A549 (cell line): ENCODE results near the gene USF1. TPM values are rescaled to one million over a fixed set of nuclear protein-coding genes. Genes with fewer than 3 reads are reported as not detected.

Source experiments
- ATAC-seq, 2 experiments: fragments of 200-7000 bp in 1 of 2; fragments of >200 bp in 1 of 2; cut with Nextera tagmentation in 1 of 2; cut with Tn5 transposase in 1 of 2; 3 replicates each; pipeline versions ENCODE4 v1.8.0 to v1.9.1; 2018 to 2020; ENCODE audit warnings: mild to moderate bottlenecking in 1 of 2, moderate library complexity in 1 of 2
- CTCF ChIA-PET: fragments of 300-600 bp; sonication (Branson Sonifier 250); formaldehyde crosslinking; extraction: SDS; loops from one replicate; lab custom pipeline; 2021; ENCODE audit warnings: antibody characterized with exemption, inconsistent platforms; lab: Yijun Ruan, JAX
- POLR2A ChIA-PET: fragments of 350-600 bp; formaldehyde crosslinking; extraction: SDS; loops from one replicate; lab custom pipeline; 2021; ENCODE audit warnings: antibody characterized with exemption, inconsistent platforms; lab: Yijun Ruan, JAX
- DNase-seq, 2 experiments: peaks; one replicate each; pipeline versions ENCODE4 v3.0.0 to v3.0.0-alpha.2; 2011 to 2016; ENCODE audit warnings: low read depth in 1 of 2, low spot score in 1 of 2
- FAIRE-seq: peaks from 2 replicates; lab custom pipeline; 2011; peaks lifted over from hg19 to GRCh38; lab: Jason Lieb, UNC
- H3K27ac ChIP-seq, 2 experiments: fragments of >200 bp; sonication (Bioruptor Twin); formaldehyde crosslinking; 3 replicates each; pipeline ENCODE4 v1.5.1; 2016 to 2017
- H3K4me1 ChIP-seq: fragments of >200 bp; sonication (Bioruptor Twin); formaldehyde crosslinking; 3 replicates; pipeline ENCODE4 v1.6.1; 2016
- H3K4me2 ChIP-seq: fragments of >200 bp; sonication (Bioruptor Twin); formaldehyde crosslinking; 3 replicates; pipeline ENCODE4 v1.6.1; 2016
- H3K4me3 ChIP-seq: fragments of >200 bp; sonication (Bioruptor Twin); formaldehyde crosslinking; 3 replicates; pipeline ENCODE4 v1.5.1; 2016
- H3K9me3 ChIP-seq: fragments of >200 bp; sonication (Bioruptor Twin); formaldehyde crosslinking; 3 replicates; pipeline ENCODE4 v1.6.1; 2016
- BHLHE40 ChIP-seq: IDR thresholded peaks from 2 replicates; pipeline ENCODE4 v1.6.1; 2012; ENCODE audit warnings: low read depth, low read length, inconsistent platforms
- CBX8 ChIP-seq: fragments of 200-600 bp; sonication (generic); IDR thresholded peaks from 2 replicates; pipeline ENCODE4 v1.6.1; 2016
- CEBPB ChIP-seq, 2 experiments: fragments of >200 bp in 1 of 2; sonication (Bioruptor Twin) in 1 of 2; formaldehyde crosslinking in 1 of 2; IDR thresholded peaks; 2 replicates each; pipeline ENCODE4 v1.6.1; 2012 to 2016
- CHD2 ChIP-seq: fragments of 150-350 bp; IDR thresholded peaks from 2 replicates; pipeline ENCODE4 v1.6.1; 2014; ENCODE audit warnings: low read length; ENCODE audit not compliant: partially characterized antibody
- CHD4 ChIP-seq: fragments of 200-600 bp; sonication (generic); IDR thresholded peaks from 2 replicates; pipeline ENCODE4 v1.6.1; 2016; ENCODE audit warnings: antibody characterized with exemption, mild to moderate bottlenecking, borderline replicate concordance
- EHF ChIP-seq: fragments of 250-450 bp; sonication (Bioruptor Pico); IDR thresholded peaks from 2 replicates; pipeline ENCODE4 v1.5.0; 2020; ENCODE audit warnings: mild to moderate bottlenecking
- EHMT2 ChIP-seq: fragments of 200-600 bp; sonication (generic); IDR thresholded peaks from 2 replicates; pipeline ENCODE4 v1.6.1; 2016; ENCODE audit warnings: antibody characterized with exemption, low read depth, mild to moderate bottlenecking, moderate library complexity
- FOSL2 ChIP-seq, 2 experiments: fragments of 450-650 bp in 1 of 2; fragments of >200 bp in 1 of 2; sonication (Bioruptor Twin) in 1 of 2; formaldehyde crosslinking; IDR thresholded peaks; 2 replicates each; pipeline versions ENCODE4 v1.5.0 to v1.6.1; 2016 to 2020; ENCODE audit warnings: mild to moderate bottlenecking in 1 of 2, moderate library complexity in 1 of 2
- GATA3 ChIP-seq: IDR thresholded peaks from 2 replicates; pipeline ENCODE4 v1.6.1; 2012; ENCODE audit warnings: borderline replicate concordance
- HDAC2 ChIP-seq: fragments of 200-600 bp; sonication (generic); IDR thresholded peaks from 2 replicates; pipeline ENCODE4 v1.6.1; 2016
- HEYL ChIP-seq: fragments of 250-450 bp; sonication (Bioruptor Pico); IDR thresholded peaks from 2 replicates; pipeline ENCODE4 v1.8.0; 2021; ENCODE audit warnings: mild to moderate bottlenecking, moderate library complexity
- JUN ChIP-seq, 2 experiments: fragments of >200 bp; sonication (Bioruptor Twin); formaldehyde crosslinking; IDR thresholded peaks; 2 replicates in 1 of 2; 3 replicates in 1 of 2; pipeline ENCODE4 v1.6.1; 2016 to 2017
- JUNB ChIP-seq: fragments of >200 bp; sonication (Bioruptor Twin); formaldehyde crosslinking; IDR thresholded peaks from 2 replicates; pipeline ENCODE4 v1.6.1; 2016
- KDM1A ChIP-seq: fragments of 200-600 bp; sonication (generic); IDR thresholded peaks from 2 replicates; pipeline ENCODE4 v1.6.1; 2016; ENCODE audit warnings: low read depth, mild to moderate bottlenecking
- KDM5A ChIP-seq: fragments of 200-600 bp; sonication (generic); IDR thresholded peaks from 2 replicates; pipeline ENCODE4 v1.6.1; 2016; ENCODE audit warnings: antibody characterized with exemption, mild to moderate bottlenecking
- MYC ChIP-seq: IDR thresholded peaks from 2 replicates; pipeline ENCODE4 v1.6.1; 2012; ENCODE audit warnings: mild to moderate bottlenecking, inconsistent platforms, low read length, improper control_type of control experiment, borderline replicate concordance
- NPAS2 ChIP-seq: fragments of 250-450 bp; sonication (Bioruptor Pico); IDR thresholded peaks from 2 replicates; pipeline ENCODE4 v1.8.0; 2022; ENCODE audit warnings: mild to moderate bottlenecking, moderate library complexity, borderline replicate concordance
- PHF8 ChIP-seq: fragments of 200-600 bp; sonication (generic); IDR thresholded peaks from 2 replicates; pipeline ENCODE4 v1.6.1; 2016; ENCODE audit warnings: low read depth, mild to moderate bottlenecking, antibody characterized with exemption, moderate library complexity, borderline replicate concordance
- POLR2A ChIP-seq: IDR thresholded peaks from 2 replicates; pipeline ENCODE4 v1.6.1; 2012; ENCODE audit warnings: mild to moderate bottlenecking, low read length
- RAD21 ChIP-seq, 2 experiments: fragments of >200 bp in 1 of 2; sonication (Bioruptor Twin) in 1 of 2; formaldehyde crosslinking in 1 of 2; IDR thresholded peaks in 1 of 2; conservative IDR thresholded peaks in 1 of 2; 2 replicates in 1 of 2; 3 replicates in 1 of 2; pipeline ENCODE4 v1.6.1; 2012 to 2018; ENCODE audit warnings: inconsistent platforms in 1 of 2
- SMC3 ChIP-seq: fragments of >200 bp; sonication (Bioruptor Twin); formaldehyde crosslinking; IDR thresholded peaks from 3 replicates; pipeline ENCODE4 v1.6.1; 2018; ENCODE audit warnings: inconsistent platforms
- SREBF2 ChIP-seq: fragments of 450-650 bp; IDR thresholded peaks from 2 replicates; pipeline ENCODE4 v1.6.1; 2014; ENCODE audit warnings: mild to moderate bottlenecking, moderate library complexity
- TFCP2L1 ChIP-seq: fragments of 250-450 bp; sonication (Bioruptor Pico); IDR thresholded peaks from 2 replicates; pipeline ENCODE4 v1.5.0; 2021; ENCODE audit warnings: mild to moderate bottlenecking
- ZC3H11A ChIP-seq: fragments of 450-650 bp; IDR thresholded peaks from 2 replicates; pipeline ENCODE4 v1.6.1; 2014; ENCODE audit warnings: antibody characterized with exemption, mild to moderate bottlenecking
- ZSCAN20 ChIP-seq: fragments of 250-450 bp; sonication (Bioruptor Pico); IDR thresholded peaks from 2 replicates; pipeline ENCODE4 v1.8.0; 2022; ENCODE audit warnings: mild to moderate bottlenecking, moderate library complexity
- WGBS: methylation state at CpG from one replicate; pipeline ENCODE4 v1.1.6; 2017; ENCODE audit errors: missing lambda C conversion rate; 5-methylcytosine and 5-hydroxymethylcytosine counted together
- polyA minus RNA-seq: library from RNA; depleted of rRNA, polyadenylated mRNA; stranded (reverse); fragments of >200 nt; gene quantifications from 2 replicates; pipeline ENCODE4 v1.2.3, GENCODE V29; 2011; rRNA and poly(A)+ RNA removed
- polyA plus RNA-seq, 4 experiments: library from polyadenylated mRNA; depleted of rRNA in 3 of 4; stranded (reverse); fragments of >200 nt; fragmentation: RNase III in 1 of 4; extraction: RNeasy Plus Mini Kit Qiagen cat#74134 plus additional on column Dnase treatment in 1 of 4; gene quantifications; 2 replicates in 3 of 4; 3 replicates in 1 of 4; pipeline ENCODE4 v1.2.3, GENCODE V29; 2011 to 2017
- TF ChIP-seq, protein P1 (sequence below): fragments of 250-450 bp; sonication (Bioruptor Pico); IDR thresholded peaks from 2 replicates; pipeline ENCODE4 v1.5.0; 2020; ENCODE audit warnings: low read depth, mild to moderate bottlenecking, moderate library complexity
- TF ChIP-seq, protein P2 (sequence below): IDR thresholded peaks from 2 replicates; pipeline ENCODE4 v1.6.1; 2012
- TF ChIP-seq, protein P3 (sequence below): fragments of >200 bp; sonication (Bioruptor Twin); formaldehyde crosslinking; IDR thresholded peaks from 3 replicates; pipeline ENCODE4 v1.6.1; 2016
- TF ChIP-seq, protein P4 (sequence below): IDR thresholded peaks from 2 replicates; pipeline ENCODE4 v1.6.1; 2012
- TF ChIP-seq, protein P5 (sequence below): fragments of 200-600 bp; sonication (generic); IDR thresholded peaks from 2 replicates; pipeline ENCODE4 v1.6.1; 2016; ENCODE audit warnings: antibody characterized with exemption, mild to moderate bottlenecking, moderate library complexity

USF1 gene, protein sequence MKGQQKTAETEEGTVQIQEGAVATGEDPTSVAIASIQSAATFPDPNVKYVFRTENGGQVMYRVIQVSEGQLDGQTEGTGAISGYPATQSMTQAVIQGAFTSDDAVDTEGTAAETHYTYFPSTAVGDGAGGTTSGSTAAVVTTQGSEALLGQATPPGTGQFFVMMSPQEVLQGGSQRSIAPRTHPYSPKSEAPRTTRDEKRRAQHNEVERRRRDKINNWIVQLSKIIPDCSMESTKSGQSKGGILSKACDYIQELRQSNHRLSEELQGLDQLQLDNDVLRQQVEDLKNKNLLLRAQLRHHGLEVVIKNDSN
- polyA plus RNA-seq (2011; rRNA removed) = 35.5 and 43.5 TPM in 2 replicates
- polyA plus RNA-seq (2012; cell fraction: cytosol; rRNA removed) = 38.1 and 42.1 TPM in 2 replicates
- 126 and 147 TPM in 2 replicates for polyA plus RNA-seq (2012; cell fraction: nucleus; rRNA removed)
- polyA plus RNA-seq (2017; fragmentation: RNase III; extraction: RNeasy Plus Mini Kit Qiagen cat#74134 plus additional on column Dnase treatment) = 49.2 to 60.5 TPM (median 57.4 TPM) in 3 replicates
- polyA minus RNA-seq = 108 and 137 TPM in 2 replicates

DNA sequence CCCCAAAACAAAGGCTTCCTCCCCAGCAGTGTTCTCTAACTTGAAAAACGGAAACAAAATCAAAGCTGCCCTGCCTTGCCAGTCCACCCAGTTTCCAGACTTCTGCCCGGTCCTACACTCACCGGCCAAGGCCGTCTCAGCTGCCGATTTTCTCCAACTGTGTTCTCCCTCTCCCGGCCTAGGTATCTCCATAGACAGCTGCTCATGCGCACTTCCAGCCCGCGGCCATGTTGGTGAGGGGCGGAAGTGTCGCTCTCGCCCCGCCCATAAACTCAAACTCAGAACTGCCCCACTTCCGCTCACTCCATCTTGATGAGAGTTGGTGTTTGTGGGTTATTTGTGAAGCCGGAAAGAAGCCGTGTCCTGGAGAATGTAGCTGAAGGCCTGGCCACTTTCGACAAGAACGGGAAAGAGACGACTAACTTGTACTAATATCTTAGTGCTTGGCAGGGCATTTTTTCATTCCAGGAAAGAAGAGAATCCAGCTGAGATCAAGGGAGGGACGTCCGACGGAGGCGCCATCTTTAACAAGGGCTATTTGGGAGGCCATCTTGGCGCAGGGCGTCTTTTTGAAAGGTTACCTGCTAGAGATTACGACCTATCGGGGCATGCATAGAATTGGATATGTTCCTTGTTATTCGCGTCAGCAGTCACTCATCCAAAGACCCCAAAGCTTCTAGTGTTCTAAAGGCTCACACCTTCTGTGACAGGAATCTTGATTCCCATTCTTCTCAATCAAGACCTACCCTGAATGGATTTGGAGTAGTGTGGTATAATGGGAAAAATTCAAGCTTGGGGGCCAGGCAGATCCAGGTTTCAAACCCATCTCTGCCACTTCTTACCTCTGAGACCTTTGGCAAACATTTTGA lies at the start of gene USF1:
Gene USF1, minus strand, starts transcription at position 242 of the 869 bp plus-strand sequence. CDS start 2,702 bp downstream, outside the sequence.
- ATAC-seq (peak; percentile 90 to 95), DNase-seq (peak; percentile 96 to 97), FAIRE-seq (no peak)
- Histone ChIP-seq H3K9me3 (peaks cover 34% of the 10 kb centered on the region), H3K4me3 (peak within 1 kb of the TSS; percentile 75), H3K4me1 (peaks cover 6% of the 10 kb centered on the region), H3K27ac (peak within 1 kb of the TSS; percentile 87 to 93), H3K4me2 (peak within 1 kb of the TSS; percentile 85)
- ChIA-PET CTCF (interaction anchor here (0.6 to 4.6 kb wide), 12 partner anchors 10 to 700 kb away, joined by 3 to 42 read pairs (median 6); partner anchors contain the start of genes F11R and KLHDC9), POLR2A (interaction anchor here (0.6 to 2.9 kb wide), 13 partner anchors 14 to 376 kb away, joined by 3 to 32 read pairs (median 4); partner anchors contain the start of genes DEDD, F11R, PPOX and UFC1)
- 2% methylated on average over 29 of the region's 29 CpGs for WGBS
- no peak for TF ChIP-seq FOSL2 (IDR thresholded peaks at IDR 0.05)
- peak; percentile 22 for TF ChIP-seq FOSL2 (CRISPR knock-in tag; IDR thresholded peaks at IDR 0.05)
- TF ChIP-seq, protein P1, sequence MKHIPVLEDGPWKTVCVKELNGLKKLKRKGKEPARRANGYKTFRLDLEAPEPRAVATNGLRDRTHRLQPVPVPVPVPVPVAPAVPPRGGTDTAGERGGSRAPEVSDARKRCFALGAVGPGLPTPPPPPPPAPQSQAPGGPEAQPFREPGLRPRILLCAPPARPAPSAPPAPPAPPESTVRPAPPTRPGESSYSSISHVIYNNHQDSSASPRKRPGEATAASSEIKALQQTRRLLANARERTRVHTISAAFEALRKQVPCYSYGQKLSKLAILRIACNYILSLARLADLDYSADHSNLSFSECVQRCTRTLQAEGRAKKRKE (CRISPR knock-in tag) = no peak
- no peak for TF ChIP-seq BHLHE40
- TF ChIP-seq, protein P2, sequence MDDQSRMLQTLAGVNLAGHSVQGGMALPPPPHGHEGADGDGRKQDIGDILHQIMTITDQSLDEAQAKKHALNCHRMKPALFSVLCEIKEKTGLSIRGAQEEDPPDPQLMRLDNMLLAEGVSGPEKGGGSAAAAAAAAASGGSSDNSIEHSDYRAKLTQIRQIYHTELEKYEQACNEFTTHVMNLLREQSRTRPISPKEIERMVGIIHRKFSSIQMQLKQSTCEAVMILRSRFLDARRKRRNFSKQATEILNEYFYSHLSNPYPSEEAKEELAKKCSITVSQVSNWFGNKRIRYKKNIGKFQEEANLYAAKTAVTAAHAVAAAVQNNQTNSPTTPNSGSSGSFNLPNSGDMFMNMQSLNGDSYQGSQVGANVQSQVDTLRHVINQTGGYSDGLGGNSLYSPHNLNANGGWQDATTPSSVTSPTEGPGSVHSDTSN = no peak
- peak; percentile 65; the same call in 1 of the 2 replicates for TF ChIP-seq EHF (CRISPR knock-in tag)
- TF ChIP-seq PHF8 = peak; percentile 62; the same call in 1 of the 2 replicates
- TF ChIP-seq EHMT2 = peak; percentile 95
- TF ChIP-seq GATA3 = no peak
- no peak for TF ChIP-seq HDAC2
- no peak; the same call in 1 of the 2 replicates for TF ChIP-seq SREBF2
- no peak for TF ChIP-seq CHD2
- TF ChIP-seq, protein P3, sequence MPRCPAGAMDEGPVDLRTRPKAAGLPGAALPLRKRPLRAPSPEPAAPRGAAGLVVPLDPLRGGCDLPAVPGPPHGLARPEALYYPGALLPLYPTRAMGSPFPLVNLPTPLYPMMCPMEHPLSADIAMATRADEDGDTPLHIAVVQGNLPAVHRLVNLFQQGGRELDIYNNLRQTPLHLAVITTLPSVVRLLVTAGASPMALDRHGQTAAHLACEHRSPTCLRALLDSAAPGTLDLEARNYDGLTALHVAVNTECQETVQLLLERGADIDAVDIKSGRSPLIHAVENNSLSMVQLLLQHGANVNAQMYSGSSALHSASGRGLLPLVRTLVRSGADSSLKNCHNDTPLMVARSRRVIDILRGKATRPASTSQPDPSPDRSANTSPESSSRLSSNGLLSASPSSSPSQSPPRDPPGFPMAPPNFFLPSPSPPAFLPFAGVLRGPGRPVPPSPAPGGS = peak; percentile 59; the same call in 1 of the 3 replicates
- TF ChIP-seq ZC3H11A = no peak
- peak; percentile 75; the same call in 1 of the 2 replicates for TF ChIP-seq ZSCAN20 (CRISPR knock-in tag)
- peak; percentile 84; a peak in 4 of 5 replicates for TF ChIP-seq JUN (IDR thresholded peaks at IDR 0.05)
- no peak for TF ChIP-seq RAD21 (conservative IDR thresholded peaks at IDR 0.05 in 1 of 2, IDR thresholded peaks at IDR 0.05 in 1 of 2)
- no peak for TF ChIP-seq KDM1A
- TF ChIP-seq CBX8 = no peak
- TF ChIP-seq, protein P4, sequence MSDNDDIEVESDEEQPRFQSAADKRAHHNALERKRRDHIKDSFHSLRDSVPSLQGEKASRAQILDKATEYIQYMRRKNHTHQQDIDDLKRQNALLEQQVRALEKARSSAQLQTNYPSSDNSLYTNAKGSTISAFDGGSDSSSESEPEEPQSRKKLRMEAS = peak; percentile 72; the same call in 1 of the 2 replicates
- no peak for TF ChIP-seq NPAS2 (CRISPR knock-in tag)
- TF ChIP-seq CHD4 = no peak
- TF ChIP-seq, protein P5, sequence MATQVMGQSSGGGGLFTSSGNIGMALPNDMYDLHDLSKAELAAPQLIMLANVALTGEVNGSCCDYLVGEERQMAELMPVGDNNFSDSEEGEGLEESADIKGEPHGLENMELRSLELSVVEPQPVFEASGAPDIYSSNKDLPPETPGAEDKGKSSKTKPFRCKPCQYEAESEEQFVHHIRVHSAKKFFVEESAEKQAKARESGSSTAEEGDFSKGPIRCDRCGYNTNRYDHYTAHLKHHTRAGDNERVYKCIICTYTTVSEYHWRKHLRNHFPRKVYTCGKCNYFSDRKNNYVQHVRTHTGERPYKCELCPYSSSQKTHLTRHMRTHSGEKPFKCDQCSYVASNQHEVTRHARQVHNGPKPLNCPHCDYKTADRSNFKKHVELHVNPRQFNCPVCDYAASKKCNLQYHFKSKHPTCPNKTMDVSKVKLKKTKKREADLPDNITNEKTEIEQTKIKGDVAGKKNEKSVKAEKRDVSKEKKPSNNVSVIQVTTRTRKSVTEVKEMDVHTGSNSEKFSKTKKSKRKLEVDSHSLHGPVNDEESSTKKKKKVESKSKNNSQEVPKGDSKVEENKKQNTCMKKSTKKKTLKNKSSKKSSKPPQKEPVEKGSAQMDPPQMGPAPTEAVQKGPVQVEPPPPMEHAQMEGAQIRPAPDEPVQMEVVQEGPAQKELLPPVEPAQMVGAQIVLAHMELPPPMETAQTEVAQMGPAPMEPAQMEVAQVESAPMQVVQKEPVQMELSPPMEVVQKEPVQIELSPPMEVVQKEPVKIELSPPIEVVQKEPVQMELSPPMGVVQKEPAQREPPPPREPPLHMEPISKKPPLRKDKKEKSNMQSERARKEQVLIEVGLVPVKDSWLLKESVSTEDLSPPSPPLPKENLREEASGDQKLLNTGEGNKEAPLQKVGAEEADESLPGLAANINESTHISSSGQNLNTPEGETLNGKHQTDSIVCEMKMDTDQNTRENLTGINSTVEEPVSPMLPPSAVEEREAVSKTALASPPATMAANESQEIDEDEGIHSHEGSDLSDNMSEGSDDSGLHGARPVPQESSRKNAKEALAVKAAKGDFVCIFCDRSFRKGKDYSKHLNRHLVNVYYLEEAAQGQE = 0 out of 2 replicates have a peak, but pooled peaks have one; percentile 15
- TF ChIP-seq SMC3 = no peak
- no peak for TF ChIP-seq CEBPB (IDR thresholded peaks at IDR 0.05)
- TF ChIP-seq POLR2A = peak; percentile 77
- TF ChIP-seq MYC = no peak
- TF ChIP-seq KDM5A = no peak
- TF ChIP-seq TFCP2L1 = no peak
- no peak for TF ChIP-seq HEYL (CRISPR knock-in tag)
- TF ChIP-seq JUNB = no peak
